LNCAP (cell line): ENCODE results near the gene IPCEF1.

Experiments
- TF ChIP-seq, protein P1 (sequence below): fragments of 450-650 bp; IDR thresholded peaks from 2 replicates; pipeline ENCODE4 v1.5.1; 2017; ENCODE audit warnings: mild to moderate bottlenecking

Gene IPCEF1

DNA sequence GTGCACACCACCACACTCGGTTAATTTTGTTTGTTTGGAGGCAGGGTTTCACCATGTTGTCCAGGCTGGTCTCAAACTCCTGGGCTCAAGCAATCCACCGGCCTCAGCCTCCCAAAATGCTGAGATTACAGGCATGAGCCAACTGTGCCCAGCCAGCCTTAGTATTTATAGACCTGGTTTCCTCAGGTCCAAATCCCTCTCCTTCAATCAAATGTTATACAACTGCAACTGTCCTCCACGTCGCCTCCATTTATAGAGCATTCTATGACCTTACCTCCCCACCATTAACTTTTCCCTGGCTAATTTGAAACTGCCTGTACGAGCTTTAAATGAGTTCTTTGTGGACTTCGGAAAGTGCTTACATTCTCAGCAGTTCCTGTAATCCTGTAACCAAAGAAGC lies 39.3 kb upstream of the IPCEF1 start:
- TF ChIP-seq, protein P1, sequence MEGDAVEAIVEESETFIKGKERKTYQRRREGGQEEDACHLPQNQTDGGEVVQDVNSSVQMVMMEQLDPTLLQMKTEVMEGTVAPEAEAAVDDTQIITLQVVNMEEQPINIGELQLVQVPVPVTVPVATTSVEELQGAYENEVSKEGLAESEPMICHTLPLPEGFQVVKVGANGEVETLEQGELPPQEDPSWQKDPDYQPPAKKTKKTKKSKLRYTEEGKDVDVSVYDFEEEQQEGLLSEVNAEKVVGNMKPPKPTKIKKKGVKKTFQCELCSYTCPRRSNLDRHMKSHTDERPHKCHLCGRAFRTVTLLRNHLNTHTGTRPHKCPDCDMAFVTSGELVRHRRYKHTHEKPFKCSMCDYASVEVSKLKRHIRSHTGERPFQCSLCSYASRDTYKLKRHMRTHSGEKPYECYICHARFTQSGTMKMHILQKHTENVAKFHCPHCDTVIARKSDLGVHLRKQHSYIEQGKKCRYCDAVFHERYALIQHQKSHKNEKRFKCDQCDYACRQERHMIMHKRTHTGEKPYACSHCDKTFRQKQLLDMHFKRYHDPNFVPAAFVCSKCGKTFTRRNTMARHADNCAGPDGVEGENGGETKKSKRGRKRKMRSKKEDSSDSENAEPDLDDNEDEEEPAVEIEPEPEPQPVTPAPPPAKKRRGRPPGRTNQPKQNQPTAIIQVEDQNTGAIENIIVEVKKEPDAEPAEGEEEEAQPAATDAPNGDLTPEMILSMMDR, result no peak

DNA sequence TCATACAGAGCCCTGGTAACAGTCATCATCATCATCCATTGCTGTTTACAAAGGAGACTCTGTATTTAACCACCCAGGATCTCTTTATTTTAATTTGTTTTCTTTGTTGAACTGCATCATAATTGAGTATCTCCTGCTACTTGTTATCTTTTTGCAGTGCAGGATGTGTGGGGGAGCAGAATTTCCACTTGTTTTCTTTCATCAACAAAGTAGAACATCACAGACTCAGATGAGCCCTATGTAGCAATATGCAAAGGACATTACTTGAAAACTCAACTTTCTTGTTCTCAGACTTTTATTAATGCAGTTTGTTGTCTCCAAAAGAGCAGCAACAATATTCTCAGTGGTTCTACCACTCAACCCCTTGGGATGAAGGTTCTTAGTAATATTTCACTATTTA lies 38.7 kb upstream of the IPCEF1 start:
- TF ChIP-seq, protein P1, result no peak

DNA sequence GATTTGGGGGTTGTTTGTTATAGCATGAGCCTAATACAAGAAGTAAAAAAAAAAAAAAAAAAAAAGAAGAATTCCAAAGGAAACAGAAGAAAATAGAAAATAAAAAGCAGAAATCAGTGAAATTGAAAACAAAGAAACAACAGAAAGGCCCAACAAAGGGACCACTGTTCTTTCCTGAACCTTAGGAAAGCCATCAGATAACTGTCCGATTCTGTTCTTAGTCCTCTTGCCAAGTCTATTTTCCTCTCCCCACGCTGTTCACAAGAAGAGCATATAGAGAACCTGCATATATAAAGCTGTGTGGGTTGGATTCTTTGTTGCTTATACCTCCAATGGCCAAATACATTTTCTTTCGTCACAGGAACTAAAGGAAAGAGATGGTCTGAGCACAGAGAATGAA lies 38.0 kb upstream of the IPCEF1 start:
- TF ChIP-seq, protein P1, result no peak

DNA sequence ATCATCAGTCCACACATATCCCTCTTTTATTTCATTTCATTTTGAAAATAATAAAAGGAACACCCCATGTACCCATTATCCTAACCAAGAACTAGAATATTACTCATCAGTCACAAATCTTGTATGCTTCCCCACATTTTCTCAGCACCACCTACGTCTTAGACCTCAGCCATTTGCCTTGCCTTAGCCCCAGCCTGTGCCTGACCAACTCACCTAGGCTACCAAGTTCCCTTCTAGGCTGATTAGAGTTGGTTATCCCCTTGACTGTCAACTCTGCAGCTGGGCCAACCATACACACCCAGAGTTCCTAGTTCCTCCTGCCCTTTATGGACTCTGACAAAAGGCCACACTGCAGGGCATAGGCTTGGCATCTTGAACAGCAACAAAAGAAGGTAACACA lies 33.4 kb upstream of the IPCEF1 start:
- TF ChIP-seq, protein P1, result no peak

DNA sequence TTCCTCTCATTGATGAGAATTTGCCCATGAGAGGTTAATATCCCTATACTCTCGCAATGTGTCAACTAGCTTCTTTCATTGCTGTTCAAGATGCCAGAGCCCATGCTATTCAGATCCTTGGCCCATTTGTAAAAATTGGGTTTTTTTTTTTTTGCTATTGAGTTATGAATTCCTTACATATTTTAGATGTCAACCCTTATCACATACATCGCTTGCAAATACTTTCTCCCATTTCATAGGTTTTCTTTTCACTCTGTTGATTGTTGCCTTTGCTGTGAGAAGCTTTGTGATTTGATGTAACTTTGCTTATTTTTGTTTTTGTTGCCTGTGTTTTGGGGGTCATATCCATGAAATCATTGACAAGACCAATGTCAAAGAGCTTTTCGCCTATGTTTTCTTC lies 32.2 kb upstream of the IPCEF1 start:
- TF ChIP-seq, protein P1, result no peak

DNA sequence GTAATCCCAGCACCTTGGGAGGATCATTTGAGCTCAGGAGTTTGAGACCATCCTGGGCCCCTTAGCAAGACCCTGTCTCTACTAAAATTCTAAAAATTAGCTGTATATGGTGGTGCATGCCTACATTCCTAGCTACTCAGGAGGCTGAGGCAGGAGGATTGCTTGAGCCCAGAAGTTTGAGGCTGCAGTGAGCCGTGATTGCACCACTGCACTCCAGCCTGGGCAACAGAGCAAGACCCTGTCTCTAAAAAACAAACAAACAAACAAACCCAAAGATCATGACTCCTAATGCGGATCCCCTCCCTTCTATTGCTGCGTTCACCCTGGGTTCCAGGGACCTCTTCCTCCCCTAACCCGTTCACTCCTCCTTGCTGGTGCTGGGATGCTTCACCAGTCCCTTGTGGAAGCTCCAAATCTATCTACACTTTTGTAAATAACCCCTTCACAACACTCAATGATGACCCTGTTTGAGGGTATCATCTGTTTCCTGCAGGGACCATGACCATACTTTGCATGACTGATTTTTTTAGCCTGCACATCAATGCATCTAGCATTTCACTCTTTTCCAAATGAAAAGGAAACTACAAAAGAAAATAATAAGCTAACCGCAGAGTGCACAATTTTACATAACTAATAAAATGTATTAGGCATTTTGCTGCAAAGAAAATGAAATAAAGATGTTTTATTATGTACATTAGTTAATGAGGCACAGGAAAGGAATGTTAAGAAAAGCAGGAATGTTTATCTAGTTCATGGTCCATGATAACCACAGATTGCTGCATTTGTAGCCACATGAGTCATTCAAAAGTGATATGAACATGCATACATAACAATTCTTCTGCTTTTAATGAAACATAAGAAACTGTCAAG lies 30.5 kb upstream of the IPCEF1 start:
- TF ChIP-seq, protein P1, result no peak

DNA sequence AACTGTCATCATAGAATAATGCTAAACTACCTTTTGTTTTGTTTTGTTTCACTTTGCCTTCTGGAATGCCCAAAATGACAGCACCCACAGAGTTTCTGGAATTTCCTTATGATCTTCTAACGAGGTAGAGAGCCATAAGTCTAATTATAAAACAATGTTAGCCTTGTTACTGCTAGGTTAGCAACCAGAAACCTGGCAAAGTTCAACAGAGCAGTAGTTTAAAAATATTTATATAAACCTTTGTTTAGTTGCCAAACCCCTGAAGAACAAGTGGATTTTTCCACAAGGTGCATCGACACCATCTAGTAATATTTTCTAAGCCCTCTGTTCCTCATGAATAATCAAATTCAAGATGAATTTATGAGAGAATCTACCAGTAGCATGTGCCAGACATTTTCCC lies 27.6 kb upstream of the IPCEF1 start:
- TF ChIP-seq, protein P1, result no peak
